ENCODE results near the gene NACC2.

DNA sequence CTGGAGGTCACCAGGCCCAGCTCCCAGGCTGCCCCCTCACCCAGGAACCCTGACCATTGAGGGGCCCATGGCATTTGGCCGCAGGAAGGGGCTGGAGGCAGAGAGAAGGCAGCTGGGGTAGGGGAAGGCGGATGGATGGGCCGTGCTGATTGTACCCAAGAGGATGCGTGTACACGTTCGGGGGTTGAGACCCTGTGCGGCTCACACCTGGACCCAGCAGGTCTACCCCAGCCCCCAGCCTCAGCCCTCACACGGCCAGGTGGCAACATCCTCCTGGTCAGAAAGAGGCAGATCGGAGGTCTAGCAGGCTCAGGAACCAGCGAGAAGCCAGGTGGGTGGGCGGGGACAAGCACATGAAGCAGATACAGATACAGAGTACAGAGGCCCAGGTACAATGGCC, 33.7 kb downstream of the NACC2 start:
- TF ChIP-seq, protein P1, sequence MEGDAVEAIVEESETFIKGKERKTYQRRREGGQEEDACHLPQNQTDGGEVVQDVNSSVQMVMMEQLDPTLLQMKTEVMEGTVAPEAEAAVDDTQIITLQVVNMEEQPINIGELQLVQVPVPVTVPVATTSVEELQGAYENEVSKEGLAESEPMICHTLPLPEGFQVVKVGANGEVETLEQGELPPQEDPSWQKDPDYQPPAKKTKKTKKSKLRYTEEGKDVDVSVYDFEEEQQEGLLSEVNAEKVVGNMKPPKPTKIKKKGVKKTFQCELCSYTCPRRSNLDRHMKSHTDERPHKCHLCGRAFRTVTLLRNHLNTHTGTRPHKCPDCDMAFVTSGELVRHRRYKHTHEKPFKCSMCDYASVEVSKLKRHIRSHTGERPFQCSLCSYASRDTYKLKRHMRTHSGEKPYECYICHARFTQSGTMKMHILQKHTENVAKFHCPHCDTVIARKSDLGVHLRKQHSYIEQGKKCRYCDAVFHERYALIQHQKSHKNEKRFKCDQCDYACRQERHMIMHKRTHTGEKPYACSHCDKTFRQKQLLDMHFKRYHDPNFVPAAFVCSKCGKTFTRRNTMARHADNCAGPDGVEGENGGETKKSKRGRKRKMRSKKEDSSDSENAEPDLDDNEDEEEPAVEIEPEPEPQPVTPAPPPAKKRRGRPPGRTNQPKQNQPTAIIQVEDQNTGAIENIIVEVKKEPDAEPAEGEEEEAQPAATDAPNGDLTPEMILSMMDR (IDR thresholded peaks at IDR 0.05; ENCODE audit: insufficient read depth, low read depth, low read length), result no peak
- no peak for TF ChIP-seq EZH2 (IDR thresholded peaks at IDR 0.05; ENCODE audit: insufficient read depth, low read length)

All from astrocyte (in vitro differentiated cells and primary cell).